Pancreas (tissue), 10 donors: ENCODE measurements around the gene TLR10. TPM values are rescaled to one million over a fixed set of nuclear protein-coding genes. Genes with fewer than 3 reads are reported as not detected.

Experiments used
- ATAC-seq, 4 donors: fragments of 200-7000 bp; cut with Tn5 transposase; one replicate each; pipeline versions ENCODE4 v1.8.0 to v1.9.1; 2020; ENCODE audit warnings: mild to moderate bottlenecking in 4 of 4, moderate library complexity in 4 of 4
- DNase-seq, 6 donors: peaks; one replicate each; pipeline ENCODE4 v3.0.0-alpha.2; 2020
- FAIRE-seq: peaks from 2 replicates; lab custom pipeline; 2012; peaks lifted over from hg19 to GRCh38; lab: Jason Lieb, UNC
- H3K27ac ChIP-seq, 4 donors: fragments of 200-600 bp; sonication (generic); 1 replicate in 3 of 4; 2 replicates in 1 of 4; pipeline versions ENCODE4 v1.5.0 to v1.8.0; 2020
- H3K27me3 ChIP-seq, 4 donors: fragments of 200-600 bp; one replicate each; pipeline ENCODE4 v1.8.0; 2021
- H3K36me3 ChIP-seq, 3 donors: fragments of 200-600 bp; sonication (generic) in 1 of 3; one replicate each; pipeline versions ENCODE4 v1.5.0 to v1.8.0; 2020 to 2021
- H3K4me1 ChIP-seq, 3 donors: fragments of 200-600 bp; one replicate each; pipeline ENCODE4 v1.8.0; 2021
- H3K4me3 ChIP-seq, 4 donors: fragments of 200-600 bp; sonication (generic) in 2 of 4; one replicate each; pipeline versions ENCODE4 v1.5.0 to v1.8.0; 2020 to 2021
- H3K9me3 ChIP-seq, 4 donors: fragments of 200-600 bp; one replicate each; pipeline ENCODE4 v1.8.0; 2021
- WGBS, 2 donors: extraction: QIAGEN DNeasy Blood & Tissue Kit; methylation state at CpG; one replicate each; pipeline ENCODE4 v1.1.7; 2013; 5-methylcytosine and 5-hydroxymethylcytosine counted together
- intact Hi-C, 3 donors: fragments of 100-400 bp; cut with DNase I; formaldehyde crosslinking; loops; one replicate each; pipeline versions ENCODE4 v1.11.1 to v1.14.2; 2022
- polyA plus RNA-seq, 2 donors: library from polyadenylated mRNA; stranded (reverse); fragments of 200-250 nt; gene quantifications; one replicate each; pipeline ENCODE4 v1.2.3, GENCODE V29; 2013
- total RNA-seq, 6 donors: library from RNA; stranded (reverse); fragmentation: NEBNext Ultra II Directional in 4 of 6; extraction: Animal tissue kit (Norgen Biotek cat#: 25700) in 4 of 6; gene quantifications; one replicate each; pipeline versions ENCODE4 v1.2.1 to v1.2.4, GENCODE V29; 2021 to 2023
- TF ChIP-seq, protein P1 (sequence below), 4 donors: fragments of 200-600 bp; sonication (generic) in 3 of 4; IDR thresholded peaks; one replicate each; pipeline versions ENCODE4 v1.5.0 to v1.8.0; 2021; ENCODE audit warnings: antibody characterized with exemption in 4 of 4
- donor health status: healthy with polysubstance abuse.
- donor health status: DM: no; HTN: no; CAD: no; lungs with moderate emphysema.
- donor health status: DM: no; HTN: no; CAD: no.
- donor health status: control.
- donor health status: control.
- donor health status: Bipolar disorder and iron deficiency.
- donor health status: DM: yes; HTN: yes; CAD: no.
- donor health status: DM: no; HTN: no; CAD: no.
- donor health status: DM: no; HTN: no; CAD: no.
- donor health status: DM: yes; HTN: yes; CAD: no.

Gene TLR10
- total and polyA plus RNA-seq, 8 donors, result 0.04 to 1.2 (median 0.16) TPM; not detected in 1

DNA sequence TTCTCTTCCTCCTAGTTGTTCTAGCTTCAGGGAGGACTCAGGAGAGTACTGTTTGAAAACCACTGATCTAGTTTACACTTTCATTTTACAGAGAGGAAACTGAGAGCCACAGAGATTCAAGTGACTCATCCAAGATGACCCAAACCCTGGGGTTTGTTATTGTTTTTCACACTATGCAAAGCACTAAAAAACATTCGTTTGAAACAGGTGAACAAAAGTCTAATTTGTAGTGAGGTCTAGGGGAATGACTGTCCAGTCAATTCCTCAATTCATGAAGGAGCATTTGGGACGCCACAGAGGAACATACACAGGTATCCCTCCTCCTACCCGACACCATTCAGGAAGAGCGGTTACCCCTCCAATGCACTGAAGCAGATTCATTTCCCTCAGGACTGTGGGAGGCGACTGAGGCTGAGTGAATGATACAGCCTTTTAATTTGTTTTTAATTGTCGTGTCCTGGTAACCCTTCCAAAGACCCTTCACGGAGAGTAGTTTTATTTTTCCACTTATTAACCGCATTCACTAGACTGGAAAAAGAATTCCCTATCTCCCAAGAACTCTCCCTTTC is 30.3 kb downstream of the TLR10 start:
- peak overlapping the region in 1 of 4 donors; percentile 36 for H3K27ac ChIP-seq

DNA sequence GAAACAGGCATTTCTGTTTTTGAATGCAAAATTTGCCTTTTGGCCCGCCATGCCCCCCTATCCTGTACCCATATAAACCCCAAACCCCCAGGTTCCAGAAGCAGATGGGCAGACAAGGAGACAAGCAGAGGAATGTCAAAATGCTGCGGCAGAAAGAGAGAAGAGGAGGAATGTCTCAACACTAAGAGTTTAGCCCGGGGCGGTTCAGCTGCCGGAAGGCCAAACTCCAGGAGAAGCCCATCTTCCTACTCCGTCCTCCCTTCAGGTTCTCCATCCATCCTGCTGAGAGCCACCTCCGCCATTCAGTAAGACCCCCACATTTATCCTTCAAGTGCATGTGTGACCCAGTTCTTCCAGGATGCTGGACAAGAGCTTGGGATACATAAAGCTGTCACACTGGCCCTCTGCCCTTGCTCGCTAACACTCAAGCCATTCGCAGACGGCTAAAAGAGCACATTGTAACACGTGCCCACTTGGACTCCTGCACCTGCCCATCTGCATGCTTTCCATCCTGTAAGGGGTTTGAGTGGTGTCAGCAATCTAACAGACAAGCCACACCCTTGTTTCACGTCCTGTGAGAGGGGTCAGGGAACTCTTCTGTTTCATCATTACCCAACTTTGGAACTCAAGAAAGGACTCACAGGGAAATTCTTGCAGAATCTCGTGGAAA is 31.3 kb downstream of the TLR10 start:
- 90 to 91% methylated on average over 13 of the region's 13 CpGs for WGBS, 2 donors
- DNase-seq, result no peak
- Histone ChIP-seq H3K4me3 (no peak overlapping the region), H3K27me3 (no peaks in the 10 kb centered on the region), H3K27ac (no peak overlapping the region), H3K4me1 (no peaks in the 10 kb centered on the region), H3K9me3 (no peaks in the 10 kb centered on the region), H3K36me3 (no peaks in the 10 kb centered on the region)
- intact Hi-C loops, result loop anchor here in 1 of 3 donors (10.0 kb wide), 2 partner anchors 53 to 383 kb away; partner anchors contain the start of gene TLR1
- TF ChIP-seq, protein P1, sequence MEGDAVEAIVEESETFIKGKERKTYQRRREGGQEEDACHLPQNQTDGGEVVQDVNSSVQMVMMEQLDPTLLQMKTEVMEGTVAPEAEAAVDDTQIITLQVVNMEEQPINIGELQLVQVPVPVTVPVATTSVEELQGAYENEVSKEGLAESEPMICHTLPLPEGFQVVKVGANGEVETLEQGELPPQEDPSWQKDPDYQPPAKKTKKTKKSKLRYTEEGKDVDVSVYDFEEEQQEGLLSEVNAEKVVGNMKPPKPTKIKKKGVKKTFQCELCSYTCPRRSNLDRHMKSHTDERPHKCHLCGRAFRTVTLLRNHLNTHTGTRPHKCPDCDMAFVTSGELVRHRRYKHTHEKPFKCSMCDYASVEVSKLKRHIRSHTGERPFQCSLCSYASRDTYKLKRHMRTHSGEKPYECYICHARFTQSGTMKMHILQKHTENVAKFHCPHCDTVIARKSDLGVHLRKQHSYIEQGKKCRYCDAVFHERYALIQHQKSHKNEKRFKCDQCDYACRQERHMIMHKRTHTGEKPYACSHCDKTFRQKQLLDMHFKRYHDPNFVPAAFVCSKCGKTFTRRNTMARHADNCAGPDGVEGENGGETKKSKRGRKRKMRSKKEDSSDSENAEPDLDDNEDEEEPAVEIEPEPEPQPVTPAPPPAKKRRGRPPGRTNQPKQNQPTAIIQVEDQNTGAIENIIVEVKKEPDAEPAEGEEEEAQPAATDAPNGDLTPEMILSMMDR (IDR thresholded peaks at IDR 0.05), result no peak
- no peak for FAIRE-seq
- ATAC-seq, result no peak

More for the DNA sequence above, 30.3 kb downstream of the TLR10 start:
- no peak overlapping the region for H3K4me3 ChIP-seq
- no peaks in the 10 kb centered on the region for H3K27me3 ChIP-seq
- 73 to 80% methylated on average over 8 of the region's 8 CpGs for WGBS, 2 donors
- TF ChIP-seq, protein P1 (IDR thresholded peaks at IDR 0.05), result no peak
- ATAC-seq (peak in 2 of 4 donors; percentile 38 to 53), DNase-seq (no peak), FAIRE-seq (no peak)
- no peaks in the 10 kb centered on the region for H3K9me3 ChIP-seq
- intact Hi-C loops, result loop anchor here in 1 of 3 donors (10.0 kb wide), 2 partner anchors 52 to 382 kb away; partner anchors contain the start of gene TLR1
- H3K36me3 ChIP-seq, result no peaks in the 10 kb centered on the region
- no peaks in the 10 kb centered on the region for H3K4me1 ChIP-seq

DNA sequence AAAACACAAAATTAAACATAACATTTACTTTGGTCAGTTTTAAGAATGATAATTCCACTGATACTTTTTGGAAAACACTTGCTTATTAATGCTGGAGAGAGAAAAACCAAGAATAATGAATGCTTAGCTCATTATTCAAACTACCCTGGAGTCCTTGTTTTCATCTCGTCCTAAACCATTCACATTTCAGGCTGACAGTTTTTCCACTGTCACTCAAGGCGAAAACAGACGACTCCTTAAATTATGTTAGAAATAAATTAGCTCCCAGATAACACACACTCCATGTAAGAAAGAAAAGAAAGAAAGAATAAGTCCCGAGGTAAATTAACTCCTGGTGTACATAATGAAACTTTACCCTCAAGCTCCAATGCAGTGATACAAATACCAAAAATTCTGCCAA is 33.5 kb downstream of the TLR10 start:
- FAIRE-seq, result no peak
- TF ChIP-seq, protein P1 (IDR thresholded peaks at IDR 0.05), result no peak
- 74 to 83% methylated on average over 4 of the region's 4 CpGs for WGBS, 2 donors
- H3K4me3 ChIP-seq, result no peak overlapping the region
- no peak for ATAC-seq
- intact Hi-C loops, result no loop called here
- DNase-seq, result no peak
- H3K27ac ChIP-seq, result no peak overlapping the region
- H3K9me3 ChIP-seq, result no peaks in the 10 kb centered on the region
- H3K36me3 ChIP-seq, result no peaks in the 10 kb centered on the region
- no peaks in the 10 kb centered on the region for H3K4me1 ChIP-seq
- H3K27me3 ChIP-seq, result no peaks in the 10 kb centered on the region

DNA sequence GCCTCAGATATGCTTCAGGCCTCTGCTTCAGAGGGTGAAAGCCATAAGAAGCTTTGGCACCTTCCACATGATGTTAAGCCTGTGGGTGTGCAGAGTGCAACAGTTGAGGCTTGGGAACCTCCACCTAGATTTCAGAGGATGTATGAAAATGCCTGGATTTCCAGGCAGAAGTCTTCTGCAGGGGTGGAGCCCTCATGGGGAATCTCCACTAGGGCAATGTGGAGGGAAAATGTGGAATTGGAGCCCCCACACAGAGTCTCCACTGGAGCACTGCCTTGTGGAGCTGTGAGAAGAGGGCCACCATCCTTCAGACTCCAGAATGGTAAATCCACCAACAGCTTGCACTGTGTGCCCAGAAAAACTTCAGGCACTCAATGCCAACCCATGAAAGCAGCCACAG is 35.2 kb downstream of the TLR10 start:
- H3K27ac ChIP-seq, result no peak overlapping the region
- H3K4me1 ChIP-seq, result no peaks in the 10 kb centered on the region
- intact Hi-C loops, result no loop called here
- FAIRE-seq, result no peak
- H3K4me3 ChIP-seq, result no peak overlapping the region
- TF ChIP-seq, protein P1 (IDR thresholded peaks at IDR 0.05), result no peak
- no peak for ATAC-seq
- DNase-seq, result no peak
- no peaks in the 10 kb centered on the region for H3K9me3 ChIP-seq
- no peaks in the 10 kb centered on the region for H3K27me3 ChIP-seq
- H3K36me3 ChIP-seq, result no peaks in the 10 kb centered on the region

DNA sequence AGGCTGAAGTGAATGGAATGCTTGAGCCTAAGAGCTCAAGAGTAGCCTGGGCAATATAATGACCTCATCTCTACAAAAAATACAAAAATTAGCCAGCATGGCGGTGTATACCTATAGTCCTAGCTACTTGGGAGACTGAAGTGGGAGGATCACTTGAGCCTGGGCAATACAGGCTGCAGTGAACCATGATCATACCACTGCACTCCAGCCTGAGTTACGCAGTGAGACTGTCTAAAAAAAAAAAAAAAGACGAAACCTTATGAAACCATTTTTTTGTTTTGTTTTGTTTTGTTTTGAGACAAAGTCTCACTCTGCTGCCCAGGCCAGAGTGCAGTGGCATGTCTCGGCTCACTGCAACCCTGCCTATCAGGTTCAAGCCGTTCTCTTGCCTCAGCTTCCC is 36.9 kb downstream of the TLR10 start:
- TF ChIP-seq, protein P1 (IDR thresholded peaks at IDR 0.05), result no peak
- no peak for DNase-seq
- no peaks in the 10 kb centered on the region for H3K36me3 ChIP-seq
- H3K27ac ChIP-seq, result no peak overlapping the region
- H3K27me3 ChIP-seq, result no peaks in the 10 kb centered on the region
- no peak overlapping the region for H3K4me3 ChIP-seq
- no peak for FAIRE-seq
- ATAC-seq, result no peak
- 98 to 99% methylated on average over 5 of the region's 5 CpGs for WGBS, 2 donors
- intact Hi-C loops, result no loop called here
- H3K9me3 ChIP-seq, result no peaks in the 10 kb centered on the region
- no peaks in the 10 kb centered on the region for H3K4me1 ChIP-seq
